GM12878 (cell line): Measurements from ENCODE around the gene MDM4.

Experiments
- GATAD2B ChIP-seq: fragments of 450-650 bp; conservative IDR thresholded peaks from 2 replicates; pipeline ENCODE4 v1.6.1; 2017; ENCODE audit warnings: low read depth, mild to moderate bottlenecking, moderate library complexity
- TF ChIP-seq, protein P1 (sequence below), 3 experiments: IDR thresholded peaks in 2 of 3; conservative IDR thresholded peaks in 1 of 3; 2 replicates each; pipeline ENCODE4 v1.5.1; 2011; ENCODE audit warnings: low read depth in 3 of 3, low read length in 3 of 3, mild to moderate bottlenecking in 3 of 3, control low read depth in 2 of 3, moderate library complexity in 2 of 3, inconsistent platforms in 1 of 3, mixed read lengths in 1 of 3; ENCODE audit not compliant: control insufficient read depth in 2 of 3, insufficient read depth in 1 of 3; ENCODE audit errors: extremely low read depth in 1 of 3

DNA sequence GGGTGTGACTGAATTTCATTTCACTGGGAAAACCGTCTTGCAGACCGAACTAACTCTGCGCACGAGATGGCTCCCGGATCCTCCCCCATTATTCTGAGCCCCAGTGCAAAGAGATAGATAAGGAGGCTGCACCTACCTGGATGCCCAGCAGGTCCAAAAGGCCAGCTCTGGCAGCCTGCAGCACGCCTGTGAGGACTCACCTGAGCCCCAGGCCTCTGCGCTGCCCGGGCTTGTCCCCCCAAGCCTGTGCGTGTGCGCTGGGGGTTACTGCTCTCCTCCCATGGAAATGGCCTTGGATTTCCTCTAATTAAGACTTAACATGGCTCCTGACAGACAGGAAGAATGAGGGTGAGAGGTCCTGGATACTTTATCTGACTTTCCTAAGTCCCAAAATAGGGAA is 83.4 kb downstream of the MDM4 start:
- no peak for TF ChIP-seq GATAD2B
- TF ChIP-seq, protein P1, sequence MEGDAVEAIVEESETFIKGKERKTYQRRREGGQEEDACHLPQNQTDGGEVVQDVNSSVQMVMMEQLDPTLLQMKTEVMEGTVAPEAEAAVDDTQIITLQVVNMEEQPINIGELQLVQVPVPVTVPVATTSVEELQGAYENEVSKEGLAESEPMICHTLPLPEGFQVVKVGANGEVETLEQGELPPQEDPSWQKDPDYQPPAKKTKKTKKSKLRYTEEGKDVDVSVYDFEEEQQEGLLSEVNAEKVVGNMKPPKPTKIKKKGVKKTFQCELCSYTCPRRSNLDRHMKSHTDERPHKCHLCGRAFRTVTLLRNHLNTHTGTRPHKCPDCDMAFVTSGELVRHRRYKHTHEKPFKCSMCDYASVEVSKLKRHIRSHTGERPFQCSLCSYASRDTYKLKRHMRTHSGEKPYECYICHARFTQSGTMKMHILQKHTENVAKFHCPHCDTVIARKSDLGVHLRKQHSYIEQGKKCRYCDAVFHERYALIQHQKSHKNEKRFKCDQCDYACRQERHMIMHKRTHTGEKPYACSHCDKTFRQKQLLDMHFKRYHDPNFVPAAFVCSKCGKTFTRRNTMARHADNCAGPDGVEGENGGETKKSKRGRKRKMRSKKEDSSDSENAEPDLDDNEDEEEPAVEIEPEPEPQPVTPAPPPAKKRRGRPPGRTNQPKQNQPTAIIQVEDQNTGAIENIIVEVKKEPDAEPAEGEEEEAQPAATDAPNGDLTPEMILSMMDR (IDR thresholded peaks at IDR 0.05 in 2 of 3, conservative IDR thresholded peaks at IDR 0.05 in 1 of 3; ENCODE audit: control insufficient read depth in 2 of 3, extremely low read depth in 1 of 3, insufficient read depth in 1 of 3, low read depth in 3 of 3, low read length in 3 of 3) = no peak
